Ishikawa (cell line): ENCODE measurements around the gene SPATA16.

ENCODE experiments used
- CEBPB ChIP-seq: IDR thresholded peaks from 2 replicates; pipeline ENCODE4 v1.6.1; 2012
- EGR1 ChIP-seq: IDR thresholded peaks from 2 replicates; pipeline ENCODE4 v1.6.1; 2012
- EP300 ChIP-seq: IDR thresholded peaks from 2 replicates; pipeline ENCODE4 v1.6.1; 2012; ENCODE audit warnings: borderline replicate concordance
- FOXM1 ChIP-seq: IDR thresholded peaks from 2 replicates; pipeline ENCODE4 v1.6.1; 2012; ENCODE audit warnings: low read depth, borderline replicate concordance
- MAX ChIP-seq: IDR thresholded peaks from 2 replicates; pipeline ENCODE4 v1.6.1; 2012
- NFIC ChIP-seq: IDR thresholded peaks from 2 replicates; pipeline ENCODE4 v1.6.1; 2012
- RAD21 ChIP-seq: IDR thresholded peaks from 2 replicates; pipeline ENCODE4 v1.6.1; 2012; ENCODE audit warnings: low read depth
- REST ChIP-seq: IDR thresholded peaks from 2 replicates; pipeline ENCODE4 v1.6.1; 2012; ENCODE audit warnings: low read depth, mild to moderate bottlenecking
- TAF1 ChIP-seq: IDR thresholded peaks from 2 replicates; pipeline ENCODE4 v1.6.1; 2012; ENCODE audit warnings: low read depth, mild to moderate bottlenecking
- TCF12 ChIP-seq: IDR thresholded peaks from 2 replicates; pipeline ENCODE4 v1.6.1; 2012; ENCODE audit warnings: low read depth
- TEAD4 ChIP-seq: IDR thresholded peaks from 2 replicates; pipeline ENCODE4 v1.6.1; 2012
- YY1 ChIP-seq: IDR thresholded peaks from 2 replicates; pipeline ENCODE4 v1.6.1; 2012; ENCODE audit warnings: low read depth
- ZBTB7A ChIP-seq: IDR thresholded peaks from 2 replicates; pipeline ENCODE4 v1.6.1; 2012; ENCODE audit warnings: low read depth
- TF ChIP-seq, protein P1 (sequence below): IDR thresholded peaks from 2 replicates; pipeline ENCODE4 v1.6.1; 2012

GRCh38 chr3:172965256-172965655 lies 175.8 kb downstream of the SPATA16 start:
- TF ChIP-seq RAD21 (no peak), REST (no peak), YY1 (no peak), CEBPB (no peak), MAX (no peak), TEAD4 (no peak), FOXM1 (no peak), TCF12 (no peak), TAF1 (no peak), EP300 (no peak), EGR1 (no peak), NFIC (no peak), ZBTB7A (no peak)
- TF ChIP-seq, protein P1, sequence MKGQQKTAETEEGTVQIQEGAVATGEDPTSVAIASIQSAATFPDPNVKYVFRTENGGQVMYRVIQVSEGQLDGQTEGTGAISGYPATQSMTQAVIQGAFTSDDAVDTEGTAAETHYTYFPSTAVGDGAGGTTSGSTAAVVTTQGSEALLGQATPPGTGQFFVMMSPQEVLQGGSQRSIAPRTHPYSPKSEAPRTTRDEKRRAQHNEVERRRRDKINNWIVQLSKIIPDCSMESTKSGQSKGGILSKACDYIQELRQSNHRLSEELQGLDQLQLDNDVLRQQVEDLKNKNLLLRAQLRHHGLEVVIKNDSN = no peak
